PC-9 (cell line): ENCODE data around the gene SNX5.

Experiments used
- EZH2 ChIP-seq: fragments of 200-600 bp; sonication (generic); IDR thresholded peaks from 2 replicates; pipeline ENCODE4 v1.8.0; 2017; ENCODE audit warnings: antibody characterized with exemption, low read depth
- TF ChIP-seq, protein P1 (sequence below): fragments of 200-600 bp; sonication (generic); conservative IDR thresholded peaks from 2 replicates; pipeline ENCODE4 v1.6.1; 2017; ENCODE audit warnings: mixed run types, antibody characterized with exemption, mild to moderate bottlenecking, moderate library complexity

DNA sequence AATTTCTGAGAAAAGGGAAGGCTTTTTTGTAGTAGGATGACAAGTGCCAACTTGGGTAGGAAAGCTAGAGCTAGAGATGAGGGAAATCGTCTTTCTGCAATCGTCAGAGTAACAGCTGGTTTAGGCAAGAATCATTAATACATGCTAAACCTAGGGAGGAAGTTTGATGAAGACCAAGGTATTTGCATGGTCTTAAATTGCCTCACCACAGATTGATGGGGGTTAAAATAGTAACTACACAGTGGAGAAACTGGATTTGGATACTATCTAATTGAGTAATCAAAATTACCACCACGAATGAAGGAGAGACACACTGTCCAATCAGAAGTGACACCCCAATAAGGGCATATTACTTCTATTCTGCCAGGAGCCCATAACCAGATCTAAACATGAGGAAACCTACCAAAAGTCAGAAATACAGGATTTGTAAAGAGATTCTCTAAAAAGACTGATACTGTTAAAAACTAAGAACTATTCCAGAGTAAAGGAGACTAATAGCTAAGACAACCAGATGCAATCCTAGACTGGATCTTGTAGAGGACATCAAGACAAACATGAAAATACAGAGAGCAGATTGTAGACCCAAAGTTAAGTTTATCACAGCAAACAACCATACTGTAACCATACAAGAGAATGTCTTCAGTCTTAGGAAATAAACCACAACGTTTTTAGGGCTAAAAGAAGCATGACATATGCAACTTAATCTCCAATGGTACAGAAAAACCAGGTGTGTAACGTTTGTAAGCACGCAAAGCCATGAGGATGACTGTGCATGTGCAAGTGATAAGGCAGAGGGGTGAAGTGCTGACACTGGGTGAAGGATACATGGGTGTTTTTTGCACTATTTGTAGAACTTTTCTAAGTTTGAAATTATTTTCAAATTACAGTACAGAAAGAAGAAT, 21.8 kb downstream of the SNX5 start:
- TF ChIP-seq, protein P1, sequence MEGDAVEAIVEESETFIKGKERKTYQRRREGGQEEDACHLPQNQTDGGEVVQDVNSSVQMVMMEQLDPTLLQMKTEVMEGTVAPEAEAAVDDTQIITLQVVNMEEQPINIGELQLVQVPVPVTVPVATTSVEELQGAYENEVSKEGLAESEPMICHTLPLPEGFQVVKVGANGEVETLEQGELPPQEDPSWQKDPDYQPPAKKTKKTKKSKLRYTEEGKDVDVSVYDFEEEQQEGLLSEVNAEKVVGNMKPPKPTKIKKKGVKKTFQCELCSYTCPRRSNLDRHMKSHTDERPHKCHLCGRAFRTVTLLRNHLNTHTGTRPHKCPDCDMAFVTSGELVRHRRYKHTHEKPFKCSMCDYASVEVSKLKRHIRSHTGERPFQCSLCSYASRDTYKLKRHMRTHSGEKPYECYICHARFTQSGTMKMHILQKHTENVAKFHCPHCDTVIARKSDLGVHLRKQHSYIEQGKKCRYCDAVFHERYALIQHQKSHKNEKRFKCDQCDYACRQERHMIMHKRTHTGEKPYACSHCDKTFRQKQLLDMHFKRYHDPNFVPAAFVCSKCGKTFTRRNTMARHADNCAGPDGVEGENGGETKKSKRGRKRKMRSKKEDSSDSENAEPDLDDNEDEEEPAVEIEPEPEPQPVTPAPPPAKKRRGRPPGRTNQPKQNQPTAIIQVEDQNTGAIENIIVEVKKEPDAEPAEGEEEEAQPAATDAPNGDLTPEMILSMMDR, result no peak
- TF ChIP-seq EZH2, result no peak
